ENCODE data around the gene MTTP. TPM values are rescaled to one million over a fixed set of nuclear protein-coding genes. Genes with fewer than 3 reads are reported as not detected.

MTTP gene
- total and polyA plus RNA-seq, 2 donors (not counting 1 experiment from before 2014, with no cell fraction given): 0.03 TPM; not detected in 1

- H3K9ac ChIP-seq (ENCODE audit: low read length): no peak overlapping the region
- no peaks in the 10 kb centered on the region for H4K20me1 ChIP-seq (ENCODE audit: control insufficient read depth, insufficient read depth, low read length, poor library complexity, severe bottlenecking)
- H3K4me2 ChIP-seq (replicated peaks; ENCODE audit: low read depth, low read length, poor library complexity, severe bottlenecking): no peak overlapping the region
- H3K27ac ChIP-seq (ENCODE audit: low read length in 2 of 2): no peak overlapping the region
- ChIA-PET CTCF (no interaction called here), POLR2A (no interaction called here)
- WGBS (ENCODE audit: insufficient coverage): no CpG with 5 or more reads among the region's 3 CpGs
- ATAC-seq (ENCODE audit: low read depth) (no peak), DNase-seq (no peak)
- no peak overlapping the region for H3K27ac Mint-ChIP-seq
- no peak overlapping the region for H2AFZ ChIP-seq (ENCODE audit: insufficient read depth, low read depth, low read length, poor library complexity, severe bottlenecking)
- H3K27me3 Mint-ChIP-seq: peaks cover 13% of the 10 kb centered on the region
- TF ChIP-seq CTCF (IDR thresholded peaks at IDR 0.05) (no peak), EZH2 (IDR thresholded peaks at IDR 0.05; ENCODE audit: borderline replicate concordance, insufficient read depth, low read depth, low read length, poor library complexity, severe bottlenecking) (no peak)
- H3K4me1 ChIP-seq (ENCODE audit: control insufficient read depth in 2 of 2, insufficient read depth in 2 of 2, low read length in 2 of 2): no peaks in the 10 kb centered on the region
- H3K36me3 ChIP-seq (replicated peaks in 1 of 2; ENCODE audit: control extremely low read depth in 1 of 2, control insufficient read depth in 1 of 2, extremely low read depth in 1 of 2, insufficient read depth in 2 of 2, low read length in 1 of 2): no peaks in the 10 kb centered on the region
- intact Hi-C loops (cut with micrococcal nuclease): no loop called here
- peaks cover 0 to 4% (median 0%) of the 10 kb centered on the region in 4 experiments for H3K27me3 ChIP-seq (replicated peaks in 1 of 4; ENCODE audit: control extremely low read depth in 1 of 4, control insufficient read depth in 3 of 4, insufficient read depth in 4 of 4, low read length in 3 of 4)
- no peak overlapping the region for H3K4me3 Mint-ChIP-seq
- no peak overlapping the region for H3K4me3 ChIP-seq (ENCODE audit: control extremely low read depth in 1 of 5, extremely low read depth in 1 of 5, insufficient read depth in 1 of 5, low read depth in 2 of 5, low read length in 4 of 5)
- H3K9me3 ChIP-seq (ENCODE audit: control extremely low read depth in 1 of 3, control insufficient read depth in 2 of 3, insufficient read depth in 1 of 3, low read length in 2 of 3): no peaks in the 10 kb centered on the region
- H3K9me3 Mint-ChIP-seq (ENCODE audit: insufficient read depth): no peaks in the 10 kb centered on the region
- H3K79me2 ChIP-seq (ENCODE audit: control insufficient read depth, insufficient read depth, low read length): no peaks in the 10 kb centered on the region
- H3K4me1 Mint-ChIP-seq: no peaks in the 10 kb centered on the region
These were observed 17.1 kb downstream of the MTTP start for GRCh38 chr4:99591757-99592156.

- H3K4me1 Mint-ChIP-seq: no peaks in the 10 kb centered on the region
- no peak overlapping the region for H2AFZ ChIP-seq (ENCODE audit: insufficient read depth, low read depth, low read length, poor library complexity, severe bottlenecking)
- CTCF ChIA-PET: no interaction called here
These were observed 19.4 kb downstream of the MTTP start for GRCh38 chr4:99593781-99594641.

More at GRCh38 chr4:99593781-99594641, 19.4 kb downstream of the MTTP start:
- H3K9me3 Mint-ChIP-seq (ENCODE audit: insufficient read depth): no peaks in the 10 kb centered on the region
- H3K27me3 Mint-ChIP-seq: peaks cover 10% of the 10 kb centered on the region
- Histone ChIP-seq H3K4me2 (replicated peaks; ENCODE audit: low read depth, low read length, poor library complexity, severe bottlenecking) (no peak overlapping the region), H3K27ac (ENCODE audit: low read length in 2 of 2) (no peak overlapping the region), H3K4me3 (ENCODE audit: control extremely low read depth in 1 of 5, extremely low read depth in 1 of 5, insufficient read depth in 1 of 5, low read depth in 2 of 5, low read length in 4 of 5) (no peak overlapping the region), H3K9ac (ENCODE audit: low read length) (no peak overlapping the region), H3K79me2 (ENCODE audit: control insufficient read depth, insufficient read depth, low read length) (no peaks in the 10 kb centered on the region), H3K4me1 (ENCODE audit: control insufficient read depth in 2 of 2, insufficient read depth in 2 of 2, low read length in 2 of 2) (no peaks in the 10 kb centered on the region), H4K20me1 (ENCODE audit: control insufficient read depth, insufficient read depth, low read length, poor library complexity, severe bottlenecking) (no peaks in the 10 kb centered on the region), H3K36me3 (replicated peaks in 1 of 2; ENCODE audit: control extremely low read depth in 1 of 2, control insufficient read depth in 1 of 2, extremely low read depth in 1 of 2, insufficient read depth in 2 of 2, low read length in 1 of 2) (no peaks in the 10 kb centered on the region), H3K27me3 (replicated peaks in 1 of 4; ENCODE audit: control extremely low read depth in 1 of 4, control insufficient read depth in 3 of 4, insufficient read depth in 4 of 4, low read length in 3 of 4) (peaks cover 0 to 1% (median 0%) of the 10 kb centered on the region in 4 experiments), H3K9me3 (ENCODE audit: control extremely low read depth in 1 of 3, control insufficient read depth in 2 of 3, insufficient read depth in 1 of 3, low read length in 2 of 3) (no peaks in the 10 kb centered on the region)
- TF ChIP-seq EZH2 (IDR thresholded peaks at IDR 0.05; ENCODE audit: borderline replicate concordance, insufficient read depth, low read depth, low read length, poor library complexity, severe bottlenecking) (no peak), CTCF (IDR thresholded peaks at IDR 0.05) (no peak)
- no peak overlapping the region for H3K27ac Mint-ChIP-seq
- intact Hi-C loops (cut with micrococcal nuclease): no loop called here
- WGBS (ENCODE audit: insufficient coverage): 94% methylated on average over 2 of the region's 4 CpGs
- no peak for DNase-seq
- ATAC-seq (ENCODE audit: low read depth): no peak
- POLR2A ChIA-PET: no interaction called here
- no peak overlapping the region for H3K4me3 Mint-ChIP-seq
